ENCODE results near the gene PLOD3.
A peak's percentile ranks its signal among the peaks of the same experiment; 100 is the strongest.
"Not testable (repeated sequence)": the region's sequence is repeated elsewhere in the genome, so short reads cannot be mapped to it uniquely, and the experiment has no call there.

Gene PLOD3, protein sequence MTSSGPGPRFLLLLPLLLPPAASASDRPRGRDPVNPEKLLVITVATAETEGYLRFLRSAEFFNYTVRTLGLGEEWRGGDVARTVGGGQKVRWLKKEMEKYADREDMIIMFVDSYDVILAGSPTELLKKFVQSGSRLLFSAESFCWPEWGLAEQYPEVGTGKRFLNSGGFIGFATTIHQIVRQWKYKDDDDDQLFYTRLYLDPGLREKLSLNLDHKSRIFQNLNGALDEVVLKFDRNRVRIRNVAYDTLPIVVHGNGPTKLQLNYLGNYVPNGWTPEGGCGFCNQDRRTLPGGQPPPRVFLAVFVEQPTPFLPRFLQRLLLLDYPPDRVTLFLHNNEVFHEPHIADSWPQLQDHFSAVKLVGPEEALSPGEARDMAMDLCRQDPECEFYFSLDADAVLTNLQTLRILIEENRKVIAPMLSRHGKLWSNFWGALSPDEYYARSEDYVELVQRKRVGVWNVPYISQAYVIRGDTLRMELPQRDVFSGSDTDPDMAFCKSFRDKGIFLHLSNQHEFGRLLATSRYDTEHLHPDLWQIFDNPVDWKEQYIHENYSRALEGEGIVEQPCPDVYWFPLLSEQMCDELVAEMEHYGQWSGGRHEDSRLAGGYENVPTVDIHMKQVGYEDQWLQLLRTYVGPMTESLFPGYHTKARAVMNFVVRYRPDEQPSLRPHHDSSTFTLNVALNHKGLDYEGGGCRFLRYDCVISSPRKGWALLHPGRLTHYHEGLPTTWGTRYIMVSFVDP
- long read RNA-seq, donor 1, transcript PLOD3-201 (19 exons, 2,920 nt) = major isoform, 6 of 6 reads
- long read RNA-seq, donor 1, partial matches to known transcripts = 0 of 6 reads
- long read RNA-seq, donor 1, other reads (novel, unspliced or antisense) = 0 of 6 reads
- long read RNA-seq, donor 2, partial matches to known transcripts = 0 of 2 reads
- long read RNA-seq, donor 2, other reads (novel, unspliced or antisense) = 0 of 2 reads
- long read RNA-seq, donor 3, partial matches to known transcripts = 79 of 126 reads
- long read RNA-seq, donor 3, other reads (novel, unspliced or antisense) = 46 of 126 reads
- long read RNA-seq, donor 4, partial matches to known transcripts = 191 of 205 reads
- long read RNA-seq, donor 4, other reads (novel, unspliced or antisense) = 10 of 205 reads
- long read RNA-seq, donor 5, partial matches to known transcripts = 0 of 2 reads
- long read RNA-seq, donor 5, other reads (novel, unspliced or antisense) = 0 of 2 reads
- long read RNA-seq, donor 6, partial matches to known transcripts = 5 of 6 reads
- long read RNA-seq, donor 6, other reads (novel, unspliced or antisense) = 0 of 6 reads
- long read RNA-seq, donor 7, partial matches to known transcripts = 0 of 5 reads
- long read RNA-seq, donor 7, other reads (novel, unspliced or antisense) = 0 of 5 reads
- long read RNA-seq, donor 8, transcript PLOD3-201 (19 exons, 2,920 nt) = major isoform, 9 of 9 reads
- long read RNA-seq, donor 8, partial matches to known transcripts = 0 of 9 reads
- long read RNA-seq, donor 8, other reads (novel, unspliced or antisense) = 0 of 9 reads

GRCh38 chr7:101217388-101218235 is at the start of gene PLOD3, which contains the start of gene ZNHIT1:
Gene PLOD3, minus strand, starts transcription at chr7:101217581. Its CDS starts 307 bp downstream, at chr7:101217274.
Gene ZNHIT1, plus strand, starts transcription at chr7:101218165. Its CDS starts 31 bp downstream, at chr7:101218196.
- DNase-seq = peak; percentile 87

DNA sequence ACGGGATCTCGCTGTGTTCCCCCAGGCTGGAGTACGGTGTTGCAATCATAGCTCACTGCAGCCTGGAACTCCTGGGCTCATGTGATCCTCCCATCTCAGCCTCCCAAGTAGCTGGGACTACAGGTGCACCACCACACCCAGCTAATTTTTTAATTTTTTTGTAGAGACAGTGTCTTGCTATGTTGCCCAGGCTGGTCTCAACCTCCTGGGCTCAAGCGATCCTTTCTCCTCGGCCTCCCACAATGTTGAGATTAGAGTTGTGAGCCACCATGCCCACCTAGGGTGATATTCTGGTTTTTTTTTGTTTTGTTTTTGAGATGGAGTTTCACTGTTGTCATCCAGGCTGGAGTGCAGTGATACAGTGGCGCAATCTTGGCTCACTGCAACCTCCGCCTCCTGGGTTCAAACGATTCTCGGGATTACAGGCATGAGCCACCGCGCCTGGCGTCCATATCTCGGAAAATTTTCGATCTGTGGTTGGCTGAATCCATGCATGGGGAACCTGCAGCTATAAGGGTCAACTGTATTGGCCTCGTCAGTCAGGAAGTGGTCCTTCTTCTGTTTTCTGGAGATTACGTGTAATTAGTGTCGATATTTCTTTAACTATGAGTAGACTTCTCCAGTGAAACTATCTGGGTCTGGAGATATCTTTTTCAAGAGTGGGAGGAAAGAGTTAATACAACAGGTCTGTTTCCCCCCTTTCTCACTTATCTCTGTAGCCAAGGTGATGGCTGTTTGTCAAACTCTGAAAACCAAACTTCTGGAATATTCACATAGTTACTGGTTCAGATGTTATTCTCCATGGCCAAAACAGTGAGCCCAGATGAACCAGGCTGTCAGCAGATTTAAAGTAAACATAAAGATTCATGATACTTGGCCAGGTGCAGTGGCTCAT is 48.5 kb upstream of the PLOD3 start:
- DNase-seq = no peak

DNA sequence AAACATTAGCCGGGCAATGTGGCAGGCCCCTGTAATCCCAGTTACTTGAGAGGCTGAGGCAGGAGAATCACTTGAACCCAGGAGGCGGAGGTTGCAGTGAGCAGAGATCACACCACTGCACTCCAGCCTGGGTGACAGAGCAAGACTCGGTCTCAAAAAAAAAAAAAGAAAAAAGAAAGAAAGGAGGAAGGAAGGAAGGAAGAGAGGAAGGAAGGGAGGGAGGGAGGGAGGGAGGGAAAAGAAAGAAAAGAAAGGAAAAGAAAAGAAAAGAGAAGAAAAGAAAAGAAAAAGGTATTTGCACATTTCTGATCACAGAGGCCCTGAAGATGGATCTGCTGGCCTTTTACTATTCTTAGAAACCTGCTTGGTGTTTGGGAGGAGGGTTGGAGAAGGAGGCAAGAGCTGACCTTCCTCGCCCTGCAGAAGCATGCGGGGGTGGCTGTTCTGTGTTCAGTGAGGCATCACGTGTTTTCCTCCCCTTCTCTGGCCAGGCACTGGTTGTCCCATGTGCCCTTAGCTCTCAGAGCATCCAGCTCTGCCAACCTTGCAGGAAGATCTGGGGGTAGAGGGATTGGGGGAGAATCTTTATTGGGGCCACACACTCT is 46.8 kb upstream of the PLOD3 start:
- peak; percentile 36 for DNase-seq

- DNase-seq = no peak
Observed at GRCh38 chr7:101258243-101258731, 40.9 kb upstream of the PLOD3 start.

- DNase-seq = no peak
Observed at GRCh38 chr7:101255796-101256195, 38.4 kb upstream of the PLOD3 start.

DNA sequence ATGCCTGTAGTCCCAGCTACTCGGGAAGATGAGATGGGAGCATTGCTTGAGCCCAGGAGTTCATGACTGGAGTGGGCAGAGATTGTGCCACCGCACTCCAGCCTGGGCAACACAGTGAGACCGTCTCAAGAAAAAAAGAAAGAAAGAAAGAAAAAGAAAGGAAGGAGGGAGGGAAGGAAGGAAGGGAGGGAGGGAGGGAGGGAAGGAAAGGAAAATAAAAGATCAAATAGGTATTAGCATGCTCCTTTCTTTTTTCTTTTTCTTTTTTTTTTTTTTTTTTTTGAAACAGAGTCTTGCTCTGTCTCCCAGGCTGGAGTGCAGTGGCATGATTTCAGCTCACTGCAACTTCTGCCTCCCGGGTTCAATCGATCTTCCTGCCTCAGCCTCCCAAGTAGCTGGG is 35.8 kb upstream of the PLOD3 start:
- DNase-seq = not testable (repeated sequence)

GRCh38 chr7:101251871-101252659 is 34.7 kb upstream of the PLOD3 start:
- peak; percentile 92 for DNase-seq

GRCh38 chr7:101250324-101250723 is 32.9 kb upstream of the PLOD3 start:
- no peak for DNase-seq

DNA sequence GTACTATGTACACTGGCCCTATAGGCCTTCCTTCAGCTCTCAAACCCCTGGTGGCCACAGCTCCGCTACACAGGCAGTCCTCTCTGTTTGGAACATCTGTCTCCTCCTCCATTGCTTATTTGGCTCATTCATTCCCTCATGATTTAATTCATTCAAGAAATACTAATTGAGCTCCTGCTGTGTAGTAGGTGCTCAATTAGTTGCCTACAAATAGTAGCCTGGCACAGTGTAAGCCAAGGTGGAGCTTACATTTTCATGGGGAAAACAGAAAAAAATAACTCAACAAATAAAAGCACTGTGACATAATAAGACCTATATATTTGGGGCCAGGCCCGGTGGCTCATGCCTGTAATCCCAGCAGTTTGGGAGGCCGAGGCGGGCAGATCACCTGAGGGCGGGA is 30.9 kb upstream of the PLOD3 start:
- no peak for DNase-seq

DNA sequence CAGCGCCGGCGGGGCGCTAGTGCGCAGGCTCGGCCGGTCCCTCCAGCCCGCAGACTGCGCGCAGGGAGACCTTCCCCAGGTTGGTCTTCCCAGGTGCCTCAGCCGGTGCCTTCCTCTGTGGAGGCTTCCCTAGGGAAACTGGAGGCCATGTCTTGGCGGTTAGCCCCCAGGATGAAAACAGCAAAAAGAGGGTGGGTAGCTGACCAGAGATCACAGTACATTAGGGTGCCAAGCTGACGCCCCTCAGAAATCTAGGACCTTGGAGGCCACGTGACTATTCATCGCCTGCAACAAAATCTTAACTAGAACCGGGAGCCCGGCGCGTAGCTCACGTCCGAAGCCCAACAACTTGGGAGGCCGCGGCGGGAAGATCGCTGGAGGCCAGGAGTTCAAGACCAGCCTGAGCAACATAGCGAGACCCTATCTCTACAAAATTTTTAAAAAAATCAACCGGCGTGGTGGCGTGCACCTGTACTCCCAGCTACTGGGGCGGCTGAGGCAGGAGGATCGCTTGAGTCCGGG is 27.8 kb upstream of the PLOD3 start:
- no peak for DNase-seq

- DNase-seq = peak; percentile 99
Observed at GRCh38 chr7:101244375-101245146, 27.2 kb upstream of the PLOD3 start, which contains the start of gene FIS1. Gene FIS1, minus strand, starts transcription at chr7:101245081. Its CDS starts 77 bp downstream, at chr7:101245004.

- no peak for DNase-seq
Observed at GRCh38 chr7:101243646-101244374, 26.4 kb upstream of the PLOD3 start.

DNA sequence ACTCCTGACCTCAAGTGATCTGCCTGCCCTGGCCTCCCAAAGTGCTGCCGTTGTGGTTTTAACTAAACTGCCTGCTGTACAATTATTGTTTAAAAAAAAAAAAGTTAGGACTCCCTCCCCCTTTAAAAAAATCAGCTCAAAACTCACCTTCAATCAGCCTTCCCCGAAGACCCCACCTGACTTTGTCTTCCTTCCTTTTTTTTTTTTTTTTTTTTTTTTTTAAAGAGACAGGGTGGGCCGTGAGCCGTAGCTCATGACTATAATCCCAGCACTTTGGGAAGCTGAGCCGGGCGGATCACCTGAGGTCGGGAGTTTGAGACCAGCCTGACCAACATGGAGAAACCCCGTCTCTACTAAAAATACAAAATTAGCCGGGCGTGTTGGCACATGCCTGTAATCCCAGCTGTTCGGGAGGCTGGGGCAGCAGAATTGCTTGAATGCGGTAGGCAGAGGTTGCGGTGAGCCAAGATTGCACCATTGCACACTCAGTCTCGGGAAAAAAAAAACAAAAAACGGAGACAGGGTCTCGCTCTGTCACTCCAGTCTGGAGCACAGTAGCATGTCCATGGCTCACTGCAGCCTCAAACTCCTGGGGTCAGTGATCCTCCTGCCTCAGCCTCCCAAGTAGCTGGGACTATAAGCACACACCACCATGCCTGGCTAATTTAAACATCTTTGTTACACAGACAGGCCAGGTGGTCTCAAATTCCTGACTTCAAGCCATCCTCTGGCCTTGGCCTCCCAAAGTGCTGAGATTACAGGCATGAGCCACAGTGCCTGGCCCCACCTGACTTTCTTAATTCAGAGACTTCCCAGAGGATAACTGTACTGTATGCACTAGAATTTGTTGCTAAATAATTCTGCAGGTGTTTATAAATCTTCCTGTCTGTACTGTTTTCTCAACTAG is 24.3 kb upstream of the PLOD3 start:
- DNase-seq = no peak

GRCh38 chr7:101241015-101241363 is 23.6 kb upstream of the PLOD3 start:
- no peak for DNase-seq

Measured in right kidney (tissue), 9 donors.